Mucosa of descending colon (tissue), 3 donors: Measurements from ENCODE around the gene PATJ. TPM values are rescaled to one million over a fixed set of nuclear protein-coding genes. Genes with fewer than 3 reads are reported as not detected.

ENCODE experiments used
- ATAC-seq: fragments of 200-7000 bp; cut with Tn5 transposase; one replicate; pipeline ENCODE4 v1.9.1; 2020; ENCODE audit warnings: mild to moderate bottlenecking, moderate library complexity
- DNase-seq, 3 donors: peaks; one replicate each; pipeline ENCODE4 v3.0.0-alpha.2; 2020
- H3K36me3 ChIP-seq: fragments of 200-600 bp; one replicate; pipeline ENCODE4 v1.8.0; 2021; ENCODE audit warnings: low read depth, mild to moderate bottlenecking
- H3K4me1 ChIP-seq: fragments of 200-600 bp; one replicate; pipeline ENCODE4 v1.8.0; 2021; ENCODE audit warnings: low read depth, mild to moderate bottlenecking
- H3K4me3 ChIP-seq: fragments of 200-600 bp; one replicate; pipeline ENCODE4 v1.8.0; 2021; ENCODE audit warnings: mild to moderate bottlenecking
- H3K9me3 ChIP-seq: fragments of 200-600 bp; one replicate; pipeline ENCODE4 v1.8.0; 2021; ENCODE audit warnings: mild to moderate bottlenecking
- intact Hi-C, 2 donors: fragments of 100-400 bp; cut with DNase I in 1 of 2; cut with micrococcal nuclease in 1 of 2; formaldehyde crosslinking; loops; one replicate each; pipeline versions ENCODE4 v1.11.0 to v1.11.1; 2022; cut with DNase I, micrococcal nuclease
- long read RNA-seq, 2 donors: library from polyadenylated mRNA; unstranded; transcript quantifications; one replicate each; pipeline ENCODE4 v2.0.0, GENCODE V29; 2019 to 2021
- total RNA-seq, 3 donors: library from RNA; stranded (reverse); fragmentation: NEBNext Ultra II Directional in 2 of 3; extraction: Animal tissue kit (Norgen Biotek cat#: 25700) in 2 of 3; gene quantifications; one replicate each; pipeline versions ENCODE4 v1.2.1 to v1.2.4, GENCODE V29; 2021 to 2023
- TF ChIP-seq, protein P1 (sequence below): fragments of 200-600 bp; IDR thresholded peaks from one replicate; pipeline ENCODE4 v1.8.0; 2022; ENCODE audit warnings: antibody characterized with exemption, mild to moderate bottlenecking
- donor health status: DM: no; HTN: no; CAD: no; lungs with moderate emphysema.
- donor health status: DM: no; HTN: no; CAD: no.
- donor health status: DM: no; HTN: yes; CAD: no.

Gene PATJ, protein sequence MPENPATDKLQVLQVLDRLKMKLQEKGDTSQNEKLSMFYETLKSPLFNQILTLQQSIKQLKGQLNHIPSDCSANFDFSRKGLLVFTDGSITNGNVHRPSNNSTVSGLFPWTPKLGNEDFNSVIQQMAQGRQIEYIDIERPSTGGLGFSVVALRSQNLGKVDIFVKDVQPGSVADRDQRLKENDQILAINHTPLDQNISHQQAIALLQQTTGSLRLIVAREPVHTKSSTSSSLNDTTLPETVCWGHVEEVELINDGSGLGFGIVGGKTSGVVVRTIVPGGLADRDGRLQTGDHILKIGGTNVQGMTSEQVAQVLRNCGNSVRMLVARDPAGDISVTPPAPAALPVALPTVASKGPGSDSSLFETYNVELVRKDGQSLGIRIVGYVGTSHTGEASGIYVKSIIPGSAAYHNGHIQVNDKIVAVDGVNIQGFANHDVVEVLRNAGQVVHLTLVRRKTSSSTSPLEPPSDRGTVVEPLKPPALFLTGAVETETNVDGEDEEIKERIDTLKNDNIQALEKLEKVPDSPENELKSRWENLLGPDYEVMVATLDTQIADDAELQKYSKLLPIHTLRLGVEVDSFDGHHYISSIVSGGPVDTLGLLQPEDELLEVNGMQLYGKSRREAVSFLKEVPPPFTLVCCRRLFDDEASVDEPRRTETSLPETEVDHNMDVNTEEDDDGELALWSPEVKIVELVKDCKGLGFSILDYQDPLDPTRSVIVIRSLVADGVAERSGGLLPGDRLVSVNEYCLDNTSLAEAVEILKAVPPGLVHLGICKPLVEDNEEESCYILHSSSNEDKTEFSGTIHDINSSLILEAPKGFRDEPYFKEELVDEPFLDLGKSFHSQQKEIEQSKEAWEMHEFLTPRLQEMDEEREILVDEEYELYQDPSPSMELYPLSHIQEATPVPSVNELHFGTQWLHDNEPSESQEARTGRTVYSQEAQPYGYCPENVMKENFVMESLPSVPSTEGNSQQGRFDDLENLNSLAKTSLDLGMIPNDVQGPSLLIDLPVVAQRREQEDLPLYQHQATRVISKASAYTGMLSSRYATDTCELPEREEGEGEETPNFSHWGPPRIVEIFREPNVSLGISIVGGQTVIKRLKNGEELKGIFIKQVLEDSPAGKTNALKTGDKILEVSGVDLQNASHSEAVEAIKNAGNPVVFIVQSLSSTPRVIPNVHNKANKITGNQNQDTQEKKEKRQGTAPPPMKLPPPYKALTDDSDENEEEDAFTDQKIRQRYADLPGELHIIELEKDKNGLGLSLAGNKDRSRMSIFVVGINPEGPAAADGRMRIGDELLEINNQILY (N-terminal part only)
- total RNA-seq: 100 to 1,000 TPM in 1 of 3 donors, 10 to 100 TPM in 2; 58.6 to 112 (median 65.9) TPM
- long read RNA-seq, donor 1, partial matches to known transcripts: 6 of 14 reads
- long read RNA-seq, donor 1, other reads (novel, unspliced or antisense): 8 of 14 reads
- long read RNA-seq, donor 2, partial matches to known transcripts: 13 of 16 reads
- long read RNA-seq, donor 2, other reads (novel, unspliced or antisense): 3 of 16 reads

GRCh38 chr1:61741711-61742619 lies at the start of gene PATJ:
Gene PATJ, plus strand, starts transcription at chr1:61742480. Its CDS starts 20,413 bp downstream, at chr1:61762893.
- intact Hi-C loops: no loop called here
- ATAC-seq (peak; percentile 98), DNase-seq (peak; percentile 88 to 93 (median 90))
- Histone ChIP-seq H3K9me3 (no peaks in the 10 kb centered on the region), H3K4me3 (peak within 1 kb of the TSS; percentile 92), H3K4me1 (peaks cover 10% of the 10 kb centered on the region), H3K36me3 (no peaks in the 10 kb centered on the region)
- TF ChIP-seq, protein P1, sequence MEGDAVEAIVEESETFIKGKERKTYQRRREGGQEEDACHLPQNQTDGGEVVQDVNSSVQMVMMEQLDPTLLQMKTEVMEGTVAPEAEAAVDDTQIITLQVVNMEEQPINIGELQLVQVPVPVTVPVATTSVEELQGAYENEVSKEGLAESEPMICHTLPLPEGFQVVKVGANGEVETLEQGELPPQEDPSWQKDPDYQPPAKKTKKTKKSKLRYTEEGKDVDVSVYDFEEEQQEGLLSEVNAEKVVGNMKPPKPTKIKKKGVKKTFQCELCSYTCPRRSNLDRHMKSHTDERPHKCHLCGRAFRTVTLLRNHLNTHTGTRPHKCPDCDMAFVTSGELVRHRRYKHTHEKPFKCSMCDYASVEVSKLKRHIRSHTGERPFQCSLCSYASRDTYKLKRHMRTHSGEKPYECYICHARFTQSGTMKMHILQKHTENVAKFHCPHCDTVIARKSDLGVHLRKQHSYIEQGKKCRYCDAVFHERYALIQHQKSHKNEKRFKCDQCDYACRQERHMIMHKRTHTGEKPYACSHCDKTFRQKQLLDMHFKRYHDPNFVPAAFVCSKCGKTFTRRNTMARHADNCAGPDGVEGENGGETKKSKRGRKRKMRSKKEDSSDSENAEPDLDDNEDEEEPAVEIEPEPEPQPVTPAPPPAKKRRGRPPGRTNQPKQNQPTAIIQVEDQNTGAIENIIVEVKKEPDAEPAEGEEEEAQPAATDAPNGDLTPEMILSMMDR: no peak

GRCh38 chr1:61699911-61700851 lies 42.1 kb upstream of the PATJ start:
- intact Hi-C loops: no loop called here
- no peaks in the 10 kb centered on the region for H3K36me3 ChIP-seq
- DNase-seq (no peak), ATAC-seq (peak; percentile 90)
- TF ChIP-seq, protein P1: no peak
- H3K4me1 ChIP-seq: peaks cover 16% of the 10 kb centered on the region
- H3K4me3 ChIP-seq: no peak overlapping the region
- H3K9me3 ChIP-seq: no peaks in the 10 kb centered on the region

- Histone ChIP-seq H3K9me3 (no peaks in the 10 kb centered on the region), H3K4me1 (no peaks in the 10 kb centered on the region), H3K36me3 (no peaks in the 10 kb centered on the region), H3K4me3 (no peak overlapping the region)
- no peak for DNase-seq
- TF ChIP-seq, protein P1: no peak
- no peak for ATAC-seq
- intact Hi-C loops: no loop called here
Measured at GRCh38 chr1:61708953-61709907, 33.0 kb upstream of the PATJ start.
